Measurements from ENCODE around the gene NDFIP2. TPM values are rescaled to one million over a fixed set of nuclear protein-coding genes. Genes with fewer than 3 reads are reported as not detected.
A peak's percentile ranks its signal among the peaks of the same experiment; 100 is the strongest.

Gene NDFIP2
- 17.7 and 19.8 TPM in 2 replicates for total RNA-seq

- DNase-seq (ENCODE audit: low read depth, low spot score) = peak; percentile 20
Observed at GRCh38 chr13:79480954-79481684, at the start of gene NDFIP2. NDFIP2 (plus strand) TSS chr13:79481155; CDS start chr13:79481204, 49 bp downstream.

- no peak for DNase-seq (ENCODE audit: low read depth, low spot score)
Observed at GRCh38 chr13:79432086-79432485, 48.9 kb upstream of the NDFIP2 start.

- DNase-seq (ENCODE audit: low read depth, low spot score) = no peak
Observed at GRCh38 chr13:79432992-79433391, 48.0 kb upstream of the NDFIP2 start.

GRCh38 chr13:79434556-79434955 lies 46.4 kb upstream of the NDFIP2 start:
- DNase-seq (ENCODE audit: low read depth, low spot score) = no peak

- DNase-seq (ENCODE audit: low read depth, low spot score) = no peak
Observed at GRCh38 chr13:79435561-79435990, 45.4 kb upstream of the NDFIP2 start.

- DNase-seq (ENCODE audit: low read depth, low spot score) = no peak
Observed at GRCh38 chr13:79439275-79439674, 41.7 kb upstream of the NDFIP2 start.

GRCh38 chr13:79440958-79441528 lies 39.9 kb upstream of the NDFIP2 start:
- DNase-seq (ENCODE audit: low read depth, low spot score) = no peak

GRCh38 chr13:79442221-79442620 lies 38.7 kb upstream of the NDFIP2 start:
- no peak for DNase-seq (ENCODE audit: low read depth, low spot score)

GRCh38 chr13:79442706-79443105 lies 38.2 kb upstream of the NDFIP2 start:
- no peak for DNase-seq (ENCODE audit: low read depth, low spot score)

- DNase-seq (ENCODE audit: low read depth, low spot score) = no peak
Observed at GRCh38 chr13:79445968-79446645, 34.8 kb upstream of the NDFIP2 start.

GRCh38 chr13:79447141-79447540 lies 33.8 kb upstream of the NDFIP2 start:
- no peak for DNase-seq (ENCODE audit: low read depth, low spot score)

GRCh38 chr13:79447741-79448140 lies 33.2 kb upstream of the NDFIP2 start:
- DNase-seq (ENCODE audit: low read depth, low spot score) = no peak

GRCh38 chr13:79448413-79448812 lies 32.5 kb upstream of the NDFIP2 start:
- no peak for DNase-seq (ENCODE audit: low read depth, low spot score)

- DNase-seq (ENCODE audit: low read depth, low spot score) = no peak
Observed at GRCh38 chr13:79450110-79450509, 30.8 kb upstream of the NDFIP2 start.

- peak; percentile 5 for DNase-seq (ENCODE audit: low read depth, low spot score)
Observed at GRCh38 chr13:79451500-79451962, 29.4 kb upstream of the NDFIP2 start.

GRCh38 chr13:79452239-79452913 lies 28.6 kb upstream of the NDFIP2 start:
- DNase-seq (ENCODE audit: low read depth, low spot score) = no peak

GRCh38 chr13:79455331-79455730 lies 25.6 kb upstream of the NDFIP2 start:
- DNase-seq (ENCODE audit: low read depth, low spot score) = no peak

GRCh38 chr13:79456051-79456450 lies 24.9 kb upstream of the NDFIP2 start:
- DNase-seq (ENCODE audit: low read depth, low spot score) = no peak

GRCh38 chr13:79456656-79457365 lies 24.1 kb upstream of the NDFIP2 start:
- no peak for DNase-seq (ENCODE audit: low read depth, low spot score)

GRCh38 chr13:79457390-79457789 lies 23.6 kb upstream of the NDFIP2 start:
- DNase-seq (ENCODE audit: low read depth, low spot score) = no peak

- peak; percentile 40 for DNase-seq (ENCODE audit: low read depth, low spot score)
Observed at GRCh38 chr13:79457948-79458347, 23.0 kb upstream of the NDFIP2 start.

Data from pulmonary artery endothelial cell (primary cell).